Endothelial cell of umbilical vein (primary cell): ENCODE results near the gene ITPR1. TPM values are rescaled to one million over a fixed set of nuclear protein-coding genes. Genes with fewer than 3 reads are reported as not detected.

Experiments used
- BruUV-seq: library from RNA; stranded (reverse); fragments of 400-500 nt; replicated peaks from 2 replicates; lab custom pipeline; 2021; lab: Mats Ljungman, UMichigan
- CTCF ChIA-PET: fragments of 300-600, 350-600 bp; sonication (Branson Sonifier 250); formaldehyde crosslinking; loops from one replicate; lab custom pipeline; 2021; ENCODE audit warnings: antibody characterized with exemption, inconsistent platforms; lab: Charles Lee
- POLR2A ChIA-PET: fragments of 300-600, 350-600 bp; sonication (Branson Sonifier 250); formaldehyde crosslinking; loops from one replicate; lab custom pipeline; 2021; ENCODE audit warnings: antibody characterized with exemption, inconsistent platforms; lab: Charles Lee
- DNase-seq: peaks from one replicate; pipeline ENCODE4 v3.0.0-alpha.2; 2011; ENCODE audit warnings: low read depth, low spot score
- FAIRE-seq: peaks from 2 replicates; lab custom pipeline; 2011; peaks lifted over from hg19 to GRCh38; lab: Jason Lieb, UNC
- H2AFZ ChIP-seq: 2 replicates; pipeline ENCODE4 v1.6.0; 2012; ENCODE audit warnings: low read depth, low read length, control low read depth, inconsistent platforms
- H3K27ac ChIP-seq: 2 replicates; pipeline ENCODE4 v1.5.1; 2011; ENCODE audit warnings: low read depth, mild to moderate bottlenecking, control low read depth, low read length, moderate library complexity; ENCODE audit not compliant: insufficient read depth
- H3K27me3 ChIP-seq, 2 experiments: 2 replicates each; pipeline versions ENCODE4 v1.6.0 to v1.6.1; 2011; ENCODE audit warnings: low read length in 2 of 2, mixed read lengths in 1 of 2; ENCODE audit not compliant: control insufficient read depth in 2 of 2, insufficient read depth in 2 of 2
- H3K36me3 ChIP-seq, 2 experiments: 2 replicates in 1 of 2; 3 replicates in 1 of 2; pipeline ENCODE4 v1.5.1; 2011; ENCODE audit warnings: low read length in 2 of 2, mild to moderate bottlenecking in 1 of 2, moderate library complexity in 1 of 2; ENCODE audit not compliant: control insufficient read depth in 2 of 2, insufficient read depth in 2 of 2; ENCODE audit errors: extremely low read depth in 1 of 2
- H3K4me1 ChIP-seq: 3 replicates; pipeline ENCODE4 v1.5.1; 2011; ENCODE audit warnings: mild to moderate bottlenecking, low read length; ENCODE audit not compliant: control insufficient read depth, insufficient read depth; ENCODE audit errors: extremely low read depth
- H3K4me2 ChIP-seq: 2 replicates; pipeline ENCODE4 v1.6.1; 2011; ENCODE audit warnings: low read length, control low read depth, mixed read lengths; ENCODE audit not compliant: insufficient read depth
- H3K4me3 ChIP-seq, 3 experiments: fragments of 200-600 bp in 1 of 3; sonication (generic), shearing (Covaris generic) in 1 of 3; replicated peaks in 1 of 3; 2 replicates each; pipeline ENCODE4 v1.5.1; 2011 to 2016; ENCODE audit warnings: control low read depth in 3 of 3, low read length in 3 of 3, mild to moderate bottlenecking in 2 of 3, inconsistent platforms in 1 of 3, low read depth in 1 of 3, moderate library complexity in 1 of 3; ENCODE audit not compliant: insufficient read depth in 1 of 3
- H3K79me2 ChIP-seq: 2 replicates; pipeline ENCODE4 v1.6.0; 2012; ENCODE audit warnings: low read length, inconsistent platforms; ENCODE audit not compliant: control insufficient read depth, insufficient read depth
- H3K9ac ChIP-seq: replicated peaks from 2 replicates; pipeline ENCODE3; 2011; ENCODE audit warnings: low read length, control low read depth; ENCODE audit not compliant: insufficient read depth; ENCODE audit errors: extremely low read depth
- H3K9me1 ChIP-seq: replicated peaks from 3 replicates; pipeline ENCODE4 v1.6.0; 2011; ENCODE audit warnings: mild to moderate bottlenecking, low read length; ENCODE audit not compliant: control insufficient read depth, insufficient read depth; ENCODE audit errors: extremely low read depth
- H3K9me3 ChIP-seq: replicated peaks from 2 replicates; pipeline ENCODE4 v1.5.1; 2012; ENCODE audit warnings: low read length, inconsistent platforms; ENCODE audit not compliant: control insufficient read depth, insufficient read depth
- H4K20me1 ChIP-seq: replicated peaks from 2 replicates; pipeline ENCODE3; 2011; ENCODE audit warnings: mild to moderate bottlenecking, low read length; ENCODE audit not compliant: control insufficient read depth, insufficient read depth; ENCODE audit errors: extremely low read depth
- EZH2 ChIP-seq: IDR thresholded peaks from 2 replicates; pipeline ENCODE4 v1.6.1; 2012; ENCODE audit warnings: borderline replicate concordance, low read depth, mild to moderate bottlenecking, moderate library complexity, low read length, inconsistent platforms; ENCODE audit not compliant: severe bottlenecking
- FOS ChIP-seq: IDR thresholded peaks from 2 replicates; pipeline ENCODE4 v1.6.1; 2011; ENCODE audit warnings: mild to moderate bottlenecking, low read length, moderate library complexity, borderline replicate concordance; ENCODE audit not compliant: insufficient read depth
- GATA2 ChIP-seq: IDR thresholded peaks from 2 replicates; pipeline ENCODE4 v1.7.0; 2011; ENCODE audit warnings: low read depth, mild to moderate bottlenecking, moderate library complexity, mixed read lengths, low read length; ENCODE audit not compliant: insufficient read length, insufficient read depth
- JUN ChIP-seq: IDR thresholded peaks from 2 replicates; pipeline ENCODE4 v1.6.1; 2011; ENCODE audit warnings: borderline replicate concordance, low read depth; ENCODE audit not compliant: insufficient read length, insufficient read depth
- MYC ChIP-seq: IDR thresholded peaks from one replicate; pipeline ENCODE4 v1.6.1; 2011; ENCODE audit warnings: mild to moderate bottlenecking, low read depth, low read length
- POLR2A ChIP-seq: IDR thresholded peaks from 2 replicates; pipeline ENCODE4 v1.6.1; 2012; ENCODE audit warnings: low read depth, mild to moderate bottlenecking, control low read depth, low read length
- POLR2AphosphoS5 ChIP-seq: IDR thresholded peaks from 2 replicates; pipeline ENCODE4 v1.6.1; 2012; ENCODE audit warnings: low read depth, mild to moderate bottlenecking, control low read depth, low read length, moderate library complexity; ENCODE audit not compliant: insufficient read depth
- dilution Hi-C: fragments of 300-500 bp; cut with MboI; formaldehyde crosslinking; loops from one replicate; pipeline ENCODE4 v1.15.0; 2019; ENCODE audit warnings: low sequenced_read_pairs; ENCODE audit not compliant: extremely low pct_ligation_motif_present
- intact Hi-C: fragments of 100-400 bp; cut with micrococcal nuclease; formaldehyde crosslinking; loops from one replicate; pipeline ENCODE4 v1.10.0; 2022
- polyA plus RNA-seq, 4 experiments: library from polyadenylated mRNA; depleted of rRNA in 3 of 4; stranded (reverse) in 3 of 4; unstranded in 1 of 4; fragments of >200 nt; gene quantifications; 2 replicates each; pipeline versions ENCODE4 v1.2.1 to v1.2.3, GENCODE V29; 2011 to 2012; ENCODE audit warnings: missing spikeins in 1 of 4
- total RNA-seq: library from RNA; stranded (reverse); gene quantifications from 2 replicates; pipeline ENCODE4 v1.2.3, GENCODE V29; 2021
- TF ChIP-seq, protein P1 (sequence below), 2 donors: IDR thresholded peaks; 1 replicate in 1 of 2; 2 replicates in 1 of 2; pipeline ENCODE4 v1.5.1; 2011; ENCODE audit warnings: low read length in 2 of 2, mild to moderate bottlenecking in 2 of 2, moderate library complexity in 2 of 2, control low read depth in 1 of 2, inconsistent platforms in 1 of 2, low read depth in 1 of 2; ENCODE audit not compliant: insufficient read depth in 1 of 2; ENCODE audit errors: extremely low read depth in 1 of 2
- TF ChIP-seq, protein P2 (sequence below): IDR thresholded peaks from 2 replicates; pipeline ENCODE4 v1.6.1; 2011; ENCODE audit not compliant: insufficient read depth, insufficient read length

Gene ITPR1
- total and polyA plus RNA-seq, 2 donors (not counting 3 experiments of a cell fraction or from before 2014, with no cell fraction given), result 5.1 to 16.1 TPM

DNA sequence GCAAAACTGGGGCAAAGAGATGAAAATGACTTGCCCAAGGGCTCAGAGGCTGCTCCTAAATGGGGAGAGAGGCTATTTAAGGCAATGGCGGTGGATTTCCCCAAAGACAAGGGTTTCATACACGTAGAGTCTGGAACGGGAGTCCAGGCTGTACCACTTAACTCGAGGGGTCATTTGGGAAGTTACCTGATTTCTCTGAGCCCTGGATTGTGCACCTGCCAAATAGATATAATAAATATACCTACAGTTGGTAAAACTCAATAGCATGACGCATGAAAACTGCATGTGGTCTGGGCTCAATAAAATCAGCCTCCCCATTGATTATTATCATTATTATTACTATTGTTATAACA, 1.3 kb upstream of the ITPR1 start:
- FAIRE-seq (no peak), DNase-seq (no peak)
- no peaks in the 10 kb centered on the region for H3K36me3 ChIP-seq
- no peak overlapping the region for H3K9ac ChIP-seq
- no peak overlapping the region for H3K27ac ChIP-seq
- H3K4me1 ChIP-seq, result peaks cover 24% of the 10 kb centered on the region
- no peaks in the 10 kb centered on the region for H3K9me3 ChIP-seq
- intact Hi-C loops (loop anchor here (1.0 to 10.0 kb wide), 7 partner anchors 79 to 1317 kb away; partner anchors contain the start of genes BHLHE40, CRBN, EDEM1 and SETMAR), dilution Hi-C loops (no loop called here)
- H2AFZ ChIP-seq, result no peak overlapping the region
- TF ChIP-seq EZH2 (no peak), FOS (no peak), MYC (no peak), JUN (no peak), POLR2A (no peak), POLR2AphosphoS5 (no peak), GATA2 (no peak)
- TF ChIP-seq, protein P1, sequence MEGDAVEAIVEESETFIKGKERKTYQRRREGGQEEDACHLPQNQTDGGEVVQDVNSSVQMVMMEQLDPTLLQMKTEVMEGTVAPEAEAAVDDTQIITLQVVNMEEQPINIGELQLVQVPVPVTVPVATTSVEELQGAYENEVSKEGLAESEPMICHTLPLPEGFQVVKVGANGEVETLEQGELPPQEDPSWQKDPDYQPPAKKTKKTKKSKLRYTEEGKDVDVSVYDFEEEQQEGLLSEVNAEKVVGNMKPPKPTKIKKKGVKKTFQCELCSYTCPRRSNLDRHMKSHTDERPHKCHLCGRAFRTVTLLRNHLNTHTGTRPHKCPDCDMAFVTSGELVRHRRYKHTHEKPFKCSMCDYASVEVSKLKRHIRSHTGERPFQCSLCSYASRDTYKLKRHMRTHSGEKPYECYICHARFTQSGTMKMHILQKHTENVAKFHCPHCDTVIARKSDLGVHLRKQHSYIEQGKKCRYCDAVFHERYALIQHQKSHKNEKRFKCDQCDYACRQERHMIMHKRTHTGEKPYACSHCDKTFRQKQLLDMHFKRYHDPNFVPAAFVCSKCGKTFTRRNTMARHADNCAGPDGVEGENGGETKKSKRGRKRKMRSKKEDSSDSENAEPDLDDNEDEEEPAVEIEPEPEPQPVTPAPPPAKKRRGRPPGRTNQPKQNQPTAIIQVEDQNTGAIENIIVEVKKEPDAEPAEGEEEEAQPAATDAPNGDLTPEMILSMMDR (IDR thresholded peaks at IDR 0.05; ENCODE audit: extremely low read depth in 1 of 2, insufficient read depth in 1 of 2, low read depth in 1 of 2, low read length in 2 of 2), result no peak
- TF ChIP-seq, protein P2, sequence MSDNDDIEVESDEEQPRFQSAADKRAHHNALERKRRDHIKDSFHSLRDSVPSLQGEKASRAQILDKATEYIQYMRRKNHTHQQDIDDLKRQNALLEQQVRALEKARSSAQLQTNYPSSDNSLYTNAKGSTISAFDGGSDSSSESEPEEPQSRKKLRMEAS, result no peak
- H3K27me3 ChIP-seq, result peaks cover 0 to 2% of the 10 kb centered on the region in 2 experiments
- H3K79me2 ChIP-seq, result no peaks in the 10 kb centered on the region
- H4K20me1 ChIP-seq, result no peaks in the 10 kb centered on the region
- peak overlapping the region in 2 of 3 experiments; percentile 75 to 88 for H3K4me3 ChIP-seq
- peak overlapping the region; percentile 95 for H3K4me2 ChIP-seq
- POLR2A ChIA-PET, result interaction anchor here (0.6 to 2.7 kb wide), 5 partner anchors 11 to 138 kb away, joined by 3 to 10 read pairs (median 3); partner anchors contain the start of gene SUMF1
- no peaks in the 10 kb centered on the region for H3K9me1 ChIP-seq
- no TSS peak for BruUV-seq
- CTCF ChIA-PET, result interaction anchor here (0.6 to 8.6 kb wide), 9 partner anchors 11 to 141 kb away, joined by 3 to 111 read pairs (median 5); partner anchors contain the start of gene SUMF1
